GM23338 (cell line): ENCODE data around the gene NPLOC4.

Experiments
- CTCF ChIP-seq, 2 experiments: fragments of 200-600 bp in 1 of 2; sonication (generic) in 1 of 2; conservative IDR thresholded peaks; 2 replicates each; pipeline versions ENCODE4 v1.5.1 to v1.6.1; 2016 to 2017; ENCODE audit warnings: antibody characterized with exemption in 2 of 2, low read depth in 2 of 2, mild to moderate bottlenecking in 2 of 2, moderate library complexity in 1 of 2
- EZH2phosphoT487 ChIP-seq: fragments of 200-600 bp; sonication (generic); IDR thresholded peaks from one replicate; pipeline ENCODE4 v1.8.1; 2018; ENCODE audit warnings: antibody characterized with exemption; ENCODE audit not compliant: unreplicated experiment
- ZNF331 ChIP-seq: fragments of 250-450 bp; sonication (Bioruptor Pico); IDR thresholded peaks from 2 replicates; pipeline ENCODE4 v1.5.0; 2020; ENCODE audit warnings: low read depth, mild to moderate bottlenecking, moderate library complexity

GRCh38 chr17:81539571-81539900 lies 97.4 kb downstream of the NPLOC4 start:
- TF ChIP-seq CTCF (conservative IDR thresholded peaks at IDR 0.05; ENCODE audit: low read depth in 2 of 2) (no peak), EZH2phosphoT487 (no peak), ZNF331 (CRISPR knock-in tag) (no peak)
